Smooth muscle cell of the pulmonary artery (primary cell): Measurements from ENCODE around the gene ZNF653. TPM values are rescaled to one million over a fixed set of nuclear protein-coding genes. Genes with fewer than 3 reads are reported as not detected.

Experiments
- total RNA-seq: library from RNA; depleted of rRNA; stranded (reverse); fragments of >200 nt; gene quantifications from 2 replicates; pipeline ENCODE4 v1.2.3, GENCODE V29; 2014

Gene ZNF653
- 5.2 and 6.1 TPM in 2 replicates for total RNA-seq

DNA sequence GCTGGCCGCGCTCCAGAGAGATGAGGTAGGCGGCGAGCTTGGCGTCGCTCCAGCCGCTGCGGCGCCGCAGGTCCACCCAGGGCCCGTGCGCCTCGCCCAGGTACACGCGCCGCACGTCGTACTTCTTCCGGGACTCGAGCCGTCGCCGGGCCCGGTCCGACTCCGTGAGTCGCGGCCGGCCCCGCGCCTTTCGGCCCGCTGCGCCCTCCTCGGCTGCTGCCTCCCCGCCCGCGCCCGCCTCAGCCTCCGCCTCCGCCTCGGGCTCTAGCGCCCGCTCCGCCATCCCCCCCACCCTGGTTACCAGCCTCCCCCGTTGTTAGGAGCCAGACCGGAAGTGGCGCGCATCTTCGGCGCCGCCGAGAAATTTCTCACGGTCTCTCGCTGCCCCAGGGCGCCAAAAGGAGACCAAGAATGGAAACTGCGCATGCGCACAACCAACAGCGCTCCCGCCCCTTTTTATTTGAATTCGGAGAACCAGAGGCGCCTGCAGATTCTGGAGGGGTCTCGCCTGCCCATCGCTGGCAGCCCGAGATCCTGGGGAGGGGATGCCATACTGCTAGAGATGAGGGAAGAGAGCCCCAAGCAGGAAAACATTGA, at the start of gene ZNF653:
Gene ZNF653, minus strand, starts transcription at position 336 of the 597 bp plus-strand sequence. Its CDS starts 53 bp downstream, at position 283.

GRCh38 chr19:11538232-11539036, 32.8 kb upstream of the ZNF653 start, which contains the start of gene CNN1:
Gene CNN1, plus strand, starts transcription at chr19:11538851. Its CDS starts 77 bp downstream, at chr19:11538928.

DNA sequence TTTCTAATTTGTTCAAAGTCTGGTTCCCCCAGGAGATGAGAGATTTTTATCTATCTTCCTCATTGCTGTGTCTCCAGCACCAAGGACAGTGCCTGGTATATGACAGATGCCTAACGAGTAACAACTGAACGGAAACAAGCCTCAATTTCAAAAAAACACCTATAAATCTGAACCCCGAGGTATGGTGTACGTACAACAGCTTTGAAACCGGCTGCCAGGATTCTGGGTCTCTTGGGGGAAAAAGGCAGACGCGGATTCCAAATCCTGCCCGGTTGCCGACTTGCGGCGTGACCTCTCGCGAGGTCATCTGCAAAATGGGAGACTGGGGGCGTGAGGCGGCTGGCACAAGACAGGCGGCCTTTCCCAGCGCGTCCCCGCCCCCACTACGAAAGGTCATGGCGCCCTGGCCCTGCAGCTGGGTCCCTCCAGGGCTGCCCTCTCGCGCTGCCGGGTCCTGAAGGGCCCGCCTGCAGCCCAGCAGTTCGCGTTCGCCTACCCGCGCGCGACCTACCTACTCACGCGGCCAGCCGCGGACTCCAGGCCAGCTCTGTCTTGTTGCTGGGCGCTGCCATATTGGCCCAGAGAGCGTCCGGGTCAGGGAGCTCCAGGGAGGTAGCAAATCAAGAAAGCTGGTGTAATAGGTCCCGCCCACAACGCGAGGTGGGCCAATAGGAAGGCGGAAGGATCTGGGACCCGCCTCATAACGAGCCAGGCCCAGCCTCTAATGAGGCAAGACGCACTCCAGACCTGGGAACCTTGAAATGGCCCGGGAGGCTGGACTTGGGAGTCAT, 23.1 kb upstream of the ZNF653 start, which contains the start of gene ECSIT:
Gene ECSIT, minus strand, starts transcription at position 584 of the 791 bp plus-strand sequence. CDS start 9,964 bp downstream, outside the sequence.

GRCh38 chr19:11480715-11481533, 24.7 kb downstream of the ZNF653 start, which contains the start of gene ELAVL3:
Gene ELAVL3, minus strand, starts transcription at chr19:11481046. Its CDS starts 438 bp downstream, at chr19:11480608.

DNA sequence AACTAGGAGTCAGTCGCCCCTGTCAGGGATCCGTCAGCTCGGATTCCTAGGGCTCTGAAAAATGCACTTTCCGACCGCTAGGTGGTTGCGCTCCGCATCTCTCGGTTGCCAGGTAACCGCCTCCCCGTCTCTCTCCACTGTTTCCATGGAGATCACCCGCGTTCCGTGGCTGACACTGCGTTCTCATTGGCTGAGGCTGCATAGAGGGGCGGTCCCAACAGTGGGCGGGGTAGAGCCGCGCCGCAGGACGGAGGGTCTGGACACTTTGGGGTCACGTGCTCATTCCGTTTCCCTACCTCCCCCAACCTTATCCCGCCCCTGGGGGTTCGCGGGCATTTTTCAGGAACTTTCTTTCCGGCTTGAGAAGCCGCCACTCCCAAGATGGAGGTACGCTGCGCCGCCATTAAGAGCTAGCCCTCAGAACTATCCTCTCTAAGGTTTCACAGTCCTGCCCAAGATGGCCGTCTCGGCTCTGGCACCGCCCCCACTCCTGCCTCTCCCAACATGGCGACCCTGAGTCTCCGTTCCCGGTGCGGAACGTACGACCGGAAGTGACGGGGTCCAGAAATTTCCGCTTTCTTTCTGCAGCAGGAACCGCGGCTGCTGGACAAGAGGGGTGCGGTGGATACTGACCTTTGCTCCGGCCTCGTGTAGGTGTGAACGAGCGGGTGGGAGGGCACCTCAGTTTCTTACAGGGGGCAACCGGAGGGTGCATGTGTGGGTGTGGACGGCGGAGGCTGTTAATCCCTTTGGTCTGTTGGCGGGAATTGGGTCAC, 70.4 kb downstream of the ZNF653 start, which contains the start of the genes ODAD3 and PRKCSH:
Gene ODAD3, minus strand, starts transcription at position 65 of the 776 bp plus-strand sequence. CDS start 105 bp downstream, outside the sequence.
Gene PRKCSH, plus strand, starts transcription at position 579 of the 776 bp plus-strand sequence. CDS start 483 bp downstream, outside the sequence.

Other genes starting within 250 kb of the ZNF653 start
- gene DOCK6, start 243.3 kb downstream of the ZNF653 start, total RNA-seq, result 26.1 and 43.8 TPM in 2 replicates
- not detected in 2 replicates for gene TSPAN16, start 209.7 kb downstream of the ZNF653 start, total RNA-seq
- 10.8 and 26.4 TPM in 2 replicates for gene RAB3D, start 166.2 kb downstream of the ZNF653 start, total RNA-seq
- gene TMEM205, start 159.6 kb downstream of the ZNF653 start, total RNA-seq, result 39.3 and 42.4 TPM in 2 replicates
- 8.3 and 12.1 TPM in 2 replicates for gene CCDC159, start 159.3 kb downstream of the ZNF653 start, total RNA-seq
- 31.2 and 34.9 TPM in 2 replicates for gene PLPPR2, start 150.4 kb downstream of the ZNF653 start, total RNA-seq
- 0.50 and 0.65 TPM in 2 replicates for gene SWSAP1, start 131.2 kb downstream of the ZNF653 start, total RNA-seq
- 12.6 and 12.7 TPM in 2 replicates for gene EPOR, start 121.5 kb downstream of the ZNF653 start, total RNA-seq
- gene RGL3, start 86.5 kb downstream of the ZNF653 start, total RNA-seq, result 4.8 and 6.4 TPM in 2 replicates
- 0.23 and 0.26 TPM in 2 replicates for gene ODAD3, start 70.7 kb downstream of the ZNF653 start, total RNA-seq
- 443 and 455 TPM in 2 replicates for gene PRKCSH, start 70.2 kb downstream of the ZNF653 start, total RNA-seq
- gene ELAVL3, start 24.8 kb downstream of the ZNF653 start, total RNA-seq, result not detected in 2 replicates
- gene ECSIT, start 23.3 kb upstream of the ZNF653 start, total RNA-seq, result 26.6 and 26.8 TPM in 2 replicates
- gene CNN1, start 33.0 kb upstream of the ZNF653 start, total RNA-seq, result 25.2 and 31.1 TPM in 2 replicates
- 27.5 and 28.2 TPM in 2 replicates for gene ELOF1, start 53.4 kb upstream of the ZNF653 start, total RNA-seq
- gene ACP5, start 71.8 kb upstream of the ZNF653 start, total RNA-seq, result 2.4 TPM in 2 replicates
- 15.2 and 16.5 TPM in 2 replicates for gene ZNF627, start 91.6 kb upstream of the ZNF653 start, total RNA-seq
- 3.6 and 3.9 TPM in 2 replicates for gene ZNF823, start 233.1 kb upstream of the ZNF653 start, total RNA-seq